NCI-H82 (cell line): ENCODE measurements around the gene ESPN.

Experiments used
- DNase-seq: peaks from one replicate; lab custom pipeline; 2025; lab: John Stamatoyannopoulos, UW

The ESPN gene

DNA sequence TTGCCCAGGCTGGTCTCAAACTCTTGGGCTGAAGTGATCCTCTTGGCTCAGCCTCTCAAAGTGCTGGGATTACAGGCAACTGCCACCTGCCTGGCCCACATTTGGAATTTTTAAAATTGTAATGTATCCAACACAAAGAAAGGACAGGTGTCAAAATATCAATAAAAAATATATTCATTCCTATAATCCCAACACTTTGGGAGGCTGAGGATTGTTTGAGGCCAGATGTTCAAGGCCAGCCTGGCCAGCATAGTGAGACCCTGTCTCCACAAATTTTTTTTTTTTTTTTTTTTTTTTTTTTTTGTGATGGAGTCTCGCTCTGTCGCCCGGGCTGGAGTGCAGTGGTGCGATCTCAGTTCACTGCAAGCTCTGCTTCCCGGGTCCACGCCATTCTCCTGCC lies 14.8 kb upstream of the ESPN start:
- DNase-seq = no peak

DNA sequence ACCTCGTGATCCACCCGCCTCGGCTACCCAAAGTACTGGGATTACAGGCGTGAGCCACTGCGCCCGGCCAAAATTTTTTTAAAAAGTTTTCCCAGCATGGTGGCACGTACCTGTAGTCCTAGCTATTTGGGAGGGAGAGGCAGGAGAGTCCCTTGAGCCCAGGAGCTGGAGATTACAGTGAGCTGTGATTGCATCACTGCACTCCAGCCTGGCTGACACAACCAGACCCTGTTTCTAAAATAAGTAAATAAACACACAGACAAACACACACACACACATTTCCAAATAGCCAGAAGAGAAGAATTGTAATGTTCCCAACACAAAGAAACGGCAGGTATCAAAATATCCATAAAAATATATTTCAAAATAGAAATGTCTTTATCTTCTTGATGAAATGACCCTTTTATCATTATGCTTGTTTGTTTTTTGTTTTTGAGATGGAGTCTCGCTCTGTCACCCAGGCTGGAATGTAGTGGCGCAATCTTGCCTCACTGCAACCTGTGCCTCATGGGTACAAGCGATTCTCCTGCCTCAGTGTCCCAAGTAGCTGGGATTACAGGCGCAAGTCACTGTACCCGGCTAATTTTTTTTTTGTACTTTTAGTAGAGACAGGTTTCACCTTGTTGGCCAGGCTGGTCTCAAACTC lies 14.2 kb upstream of the ESPN start:
- DNase-seq = no peak

GRCh38 chr1:6412896-6413295 lies 11.7 kb upstream of the ESPN start:
- DNase-seq = peak; percentile 65

GRCh38 chr1:6414443-6414844 lies 10.1 kb upstream of the ESPN start:
- peak; percentile 85 for DNase-seq

- no peak for DNase-seq
Measured at GRCh38 chr1:6414881-6415626, 9.5 kb upstream of the ESPN start.

GRCh38 chr1:6416295-6416656 lies 8.3 kb upstream of the ESPN start:
- no peak for DNase-seq

DNA sequence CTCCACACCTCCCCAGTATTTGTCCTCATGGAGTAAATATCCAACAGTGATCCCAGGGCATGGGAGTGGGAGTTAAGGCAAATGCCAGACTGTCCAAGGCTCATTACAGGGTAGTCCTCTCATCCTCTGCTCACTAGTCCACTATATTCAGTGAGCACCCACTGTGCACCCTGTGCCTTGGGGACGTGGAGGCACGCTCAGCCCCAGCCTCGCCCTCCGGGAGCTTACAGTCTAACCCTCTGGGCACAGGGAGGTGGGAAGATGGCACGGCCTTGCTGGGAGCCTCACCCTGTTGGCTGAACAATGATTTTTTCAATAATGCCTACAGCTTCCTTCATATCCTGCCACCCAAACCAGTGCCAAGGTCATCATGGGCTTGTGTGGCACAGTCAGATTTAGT lies 7.7 kb upstream of the ESPN start:
- DNase-seq = no peak

- no peak for DNase-seq
Measured at GRCh38 chr1:6417961-6418667, 6.5 kb upstream of the ESPN start.

DNA sequence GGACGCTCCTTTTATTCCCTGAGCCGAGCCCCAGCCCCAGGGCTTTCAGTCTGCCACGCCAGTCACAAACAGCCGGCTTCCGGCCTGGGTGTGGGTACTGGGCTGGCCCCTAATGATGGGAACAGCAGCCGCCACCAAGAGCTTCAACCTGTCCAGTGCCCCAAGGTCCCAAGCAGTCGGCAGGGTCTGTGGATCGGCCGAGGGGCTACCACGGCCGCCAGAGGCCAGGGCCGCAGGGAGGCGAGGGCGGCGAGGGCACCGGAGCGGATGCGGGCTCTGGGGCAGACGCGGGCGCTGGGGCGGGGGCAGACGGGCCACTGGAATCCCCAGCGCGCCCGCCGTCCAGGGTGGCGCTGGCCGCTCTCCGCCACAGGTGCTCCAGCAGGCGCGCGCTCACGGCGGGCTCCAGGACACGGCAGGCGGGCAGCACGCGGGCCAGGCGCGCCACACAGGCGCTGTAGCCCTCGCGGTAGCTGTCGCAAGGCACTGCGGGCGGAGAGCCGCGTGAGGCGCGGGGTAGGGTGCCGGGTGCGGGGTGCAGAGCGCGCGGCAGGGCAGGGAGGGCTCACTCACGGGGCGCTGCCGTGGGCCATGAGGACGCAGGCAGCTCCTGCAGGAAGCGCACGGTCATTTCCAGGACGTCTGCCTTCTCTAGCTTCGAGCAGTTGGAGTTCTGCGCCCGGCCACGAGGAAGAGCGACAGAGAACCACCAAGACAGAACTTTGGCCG lies 5.7 kb upstream of the ESPN start:
- no peak for DNase-seq

DNA sequence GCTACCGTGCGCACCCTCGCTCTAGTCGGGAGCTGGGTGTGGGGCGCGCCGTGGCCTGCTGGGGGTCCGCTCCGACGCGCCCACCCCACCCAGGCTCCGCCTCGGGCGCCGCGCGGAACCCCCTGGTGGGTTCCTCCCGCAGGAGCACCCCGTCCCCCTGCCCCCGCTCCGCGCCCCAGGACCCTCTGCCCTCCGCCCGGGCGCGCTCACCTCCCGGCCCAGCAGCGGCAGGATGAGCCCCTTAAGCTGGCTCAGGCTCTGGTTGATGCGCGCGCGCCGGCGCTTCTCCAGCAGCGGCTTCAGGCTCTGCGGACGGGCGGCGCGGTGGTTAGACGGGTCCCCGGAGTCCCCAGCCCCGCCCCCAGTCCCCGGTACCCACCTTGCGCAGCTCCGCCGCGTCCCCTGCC lies 5.2 kb upstream of the ESPN start:
- peak; percentile 65 for DNase-seq

- DNase-seq = peak; percentile 50
Measured at GRCh38 chr1:6419804-6420453, 4.6 kb upstream of the ESPN start, which contains the start of gene HES2. TSS of gene HES2 (minus strand) at chr1:6419919. CDS start at chr1:6419820, 99 bp downstream.

DNA sequence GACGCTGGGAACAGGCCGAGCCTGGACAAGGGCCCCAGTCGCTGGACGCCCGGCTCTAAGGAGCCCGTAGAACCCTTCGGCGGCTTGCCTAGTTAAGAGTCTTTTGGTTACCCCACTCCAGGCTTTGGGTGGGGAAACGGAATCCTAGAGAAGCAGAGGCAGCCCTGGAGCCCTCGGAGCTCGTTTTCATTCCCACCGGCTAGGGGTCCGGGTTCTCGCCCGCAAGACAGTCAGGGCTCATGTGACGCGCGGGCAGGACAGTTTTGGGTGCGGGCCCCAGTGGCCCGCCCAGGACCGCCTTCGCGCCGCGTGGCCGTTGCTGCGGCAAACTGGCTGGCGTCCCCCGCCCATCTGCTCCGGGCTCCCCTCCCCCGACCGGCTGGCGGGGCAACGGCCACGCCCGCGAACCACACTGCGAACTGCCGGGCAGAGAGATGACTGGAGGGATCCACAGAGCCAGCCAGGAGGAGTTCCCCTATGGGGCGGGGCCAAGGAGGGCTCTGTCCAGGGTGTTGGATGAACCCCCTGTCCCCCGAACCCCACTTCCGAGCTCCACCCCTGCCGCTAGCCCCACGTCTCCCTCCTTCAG lies 4.0 kb upstream of the ESPN start:
- DNase-seq = peak; percentile 62

DNA sequence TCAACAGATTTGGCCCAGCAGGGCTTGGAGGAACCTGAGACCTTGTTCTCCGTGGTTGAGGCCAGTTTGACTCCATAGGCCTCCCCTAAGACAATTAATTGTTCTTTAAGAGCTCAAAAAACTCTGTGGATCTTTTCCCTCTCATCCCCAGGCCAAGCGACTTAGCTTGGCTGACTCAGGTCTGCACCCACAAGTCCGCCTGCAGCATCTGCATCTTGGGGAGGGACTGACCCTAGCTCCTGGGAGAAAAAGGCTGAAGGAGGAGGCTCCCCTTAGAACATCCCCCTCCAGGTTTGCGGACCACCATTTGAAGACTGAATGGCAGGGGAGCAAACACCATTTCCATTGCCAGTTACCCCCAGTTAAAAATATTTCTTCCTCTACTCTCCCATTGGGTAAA lies 3.3 kb upstream of the ESPN start:
- DNase-seq = peak; percentile 52

- peak; percentile 80 for DNase-seq
Measured at GRCh38 chr1:6423321-6423999, 1.1 kb upstream of the ESPN start.

- DNase-seq = peak; percentile 49
Measured at GRCh38 chr1:6424000-6424565, 493 bp upstream of the ESPN start.

DNA sequence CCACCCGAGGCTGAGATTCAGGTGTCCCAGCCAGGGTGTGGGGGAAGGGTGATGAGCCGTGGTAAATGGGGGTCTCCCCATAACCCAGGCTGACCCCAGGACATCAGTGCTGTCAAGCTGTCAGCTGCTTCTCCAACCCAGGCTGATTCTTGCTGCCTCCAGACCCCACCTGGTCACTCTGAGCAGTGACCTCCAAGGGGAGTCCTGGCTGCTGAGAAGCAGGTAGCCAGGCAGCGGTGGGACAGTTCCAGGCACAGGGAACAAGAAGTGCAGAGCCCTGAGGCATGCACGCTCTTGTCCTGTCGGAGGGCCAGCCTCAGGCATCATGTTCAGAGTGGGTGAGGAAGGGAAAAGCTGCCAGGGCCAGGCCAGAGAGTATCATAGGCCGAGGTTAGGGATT lies 1.1 kb downstream of the ESPN start:
- no peak for DNase-seq

DNA sequence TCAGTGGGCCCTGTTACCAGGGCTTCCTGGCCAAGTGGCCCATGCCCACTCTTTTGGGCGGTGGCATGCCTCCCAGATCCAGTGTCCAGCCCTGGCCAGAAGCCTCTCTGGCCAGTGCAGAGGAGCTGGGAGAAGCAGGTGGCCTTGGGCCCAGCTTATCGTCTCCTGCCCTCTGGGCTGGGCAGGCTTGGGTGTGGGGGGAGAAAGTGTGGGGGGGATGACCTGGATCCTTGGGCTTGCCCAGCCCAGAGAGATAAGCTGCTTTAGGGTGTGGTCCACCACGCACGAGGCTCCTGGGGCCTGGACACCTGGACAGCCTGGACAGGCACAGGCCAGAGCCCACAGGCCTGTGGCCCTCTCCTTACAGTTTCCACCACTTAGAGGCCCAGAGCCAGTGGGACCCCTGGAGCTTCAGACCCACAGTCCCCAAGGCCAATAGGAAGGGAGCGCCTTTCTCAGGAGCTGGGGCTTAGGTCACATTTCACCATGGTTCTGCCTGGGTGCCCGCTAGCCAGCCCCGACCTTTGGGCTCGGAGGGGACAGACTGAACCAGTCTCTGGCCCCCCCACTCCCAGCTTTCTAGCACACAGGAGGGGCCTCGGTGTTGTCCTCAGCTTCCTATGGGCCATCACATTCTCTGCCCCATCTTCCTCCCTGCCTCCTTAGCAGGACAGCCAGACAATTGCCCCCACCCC lies 1.8 kb downstream of the ESPN start:
- no peak for DNase-seq

- no peak for DNase-seq
Measured at GRCh38 chr1:6426972-6427350, 2.4 kb downstream of the ESPN start.

DNA sequence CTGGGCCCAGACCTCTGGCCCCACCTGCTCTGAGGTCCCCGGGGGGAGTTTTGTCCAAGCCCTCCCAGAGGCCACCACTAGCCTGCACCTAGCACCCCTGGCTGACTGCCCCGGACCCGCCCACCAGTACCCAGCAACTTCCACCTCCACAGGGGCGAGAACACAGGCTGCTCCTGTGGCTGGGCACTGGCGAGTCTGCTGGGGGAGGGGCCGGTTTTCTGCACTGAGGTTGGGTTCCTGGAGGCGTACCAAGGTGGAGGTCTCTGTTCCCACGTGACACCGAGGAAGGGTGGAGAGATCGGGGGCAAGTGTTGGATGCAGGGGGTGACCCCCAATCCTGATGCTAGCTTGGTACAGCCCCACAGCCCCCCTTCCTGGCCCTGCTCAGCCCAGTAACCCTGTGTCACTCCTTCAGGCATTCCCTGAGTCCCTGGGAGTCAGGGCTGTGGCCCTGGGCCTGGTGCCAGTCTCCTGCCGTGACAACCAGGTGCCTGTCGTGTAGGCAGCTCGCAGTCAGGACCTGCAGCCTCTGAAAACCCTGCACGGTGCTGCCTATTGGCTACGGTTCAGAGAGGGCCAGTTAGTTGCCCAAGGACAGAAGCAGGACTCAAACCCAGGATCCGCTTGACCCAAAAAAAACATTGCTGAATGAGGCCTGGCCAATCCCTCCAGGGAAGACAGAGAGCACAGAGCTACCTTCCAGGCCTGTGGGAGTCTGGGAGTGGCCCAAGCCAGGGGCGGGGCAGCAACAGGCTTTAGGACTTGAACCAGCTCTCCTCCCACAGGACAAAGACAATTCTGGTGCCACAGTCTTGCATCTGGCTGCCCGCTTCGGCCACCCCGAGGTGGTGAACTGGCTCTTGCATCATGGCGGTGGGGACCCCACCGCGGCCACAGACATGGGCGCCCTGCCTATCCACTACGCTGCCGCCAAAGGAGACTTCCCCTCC lies 3.1 kb downstream of the ESPN start:
- DNase-seq = no peak
